Upper lobe of right lung (tissue), 1 donor: Measurements from ENCODE around the gene KRT10. TPM values are rescaled to one million over a fixed set of nuclear protein-coding genes. Genes with fewer than 3 reads are reported as not detected.

ENCODE experiments used
- ATAC-seq: fragments of 200-7000 bp; cut with Tn5 transposase; one replicate; pipeline ENCODE4 v1.9.1; 2020; ENCODE audit warnings: mild to moderate bottlenecking, moderate library complexity
- DNase-seq: peaks from one replicate; pipeline ENCODE4 v3.0.0-alpha.2; 2020
- H3K27ac ChIP-seq: fragments of 200-600 bp; one replicate; pipeline ENCODE4 v1.8.0; 2022
- H3K27me3 ChIP-seq: fragments of 200-600 bp; one replicate; pipeline ENCODE4 v1.8.0; 2022; ENCODE audit warnings: mild to moderate bottlenecking
- H3K36me3 ChIP-seq: fragments of 200-600 bp; one replicate; pipeline ENCODE4 v1.8.0; 2022
- H3K4me1 ChIP-seq: fragments of 200-600 bp; one replicate; pipeline ENCODE4 v1.8.0; 2022
- H3K4me3 ChIP-seq: fragments of 200-600 bp; one replicate; pipeline ENCODE4 v1.8.0; 2022; ENCODE audit warnings: mild to moderate bottlenecking
- H3K9me3 ChIP-seq: fragments of 200-600 bp; one replicate; pipeline ENCODE4 v1.8.0; 2022
- intact Hi-C: fragments of 100-400 bp; cut with DNase I; formaldehyde crosslinking; loops from one replicate; pipeline ENCODE4 v1.11.0; 2022
- total RNA-seq: library from RNA; stranded (reverse); fragmentation: NEBNext Ultra II Directional; extraction: Animal tissue kit (Norgen Biotek cat#: 25700); gene quantifications from one replicate; pipeline ENCODE4 v1.2.1, GENCODE V29; 2021
- TF ChIP-seq, protein P1 (sequence below): fragments of 200-600 bp; IDR thresholded peaks from one replicate; pipeline ENCODE4 v1.8.0; 2022; ENCODE audit warnings: antibody characterized with exemption
- donor health status: DM: no; HTN: yes; CAD: no; lungs with severe emphysema.

KRT10 gene
- total RNA-seq, 1 donor from 2014 or later: 36.8 TPM

- Histone ChIP-seq H3K27me3 (no peaks in the 10 kb centered on the region), H3K4me1 (no peaks in the 10 kb centered on the region), H3K27ac (no peak overlapping the region), H3K36me3 (no peaks in the 10 kb centered on the region), H3K4me3 (no peak overlapping the region), H3K9me3 (no peaks in the 10 kb centered on the region)
- DNase-seq (no peak), ATAC-seq (no peak)
- intact Hi-C loops: no loop called here
- TF ChIP-seq, protein P1, sequence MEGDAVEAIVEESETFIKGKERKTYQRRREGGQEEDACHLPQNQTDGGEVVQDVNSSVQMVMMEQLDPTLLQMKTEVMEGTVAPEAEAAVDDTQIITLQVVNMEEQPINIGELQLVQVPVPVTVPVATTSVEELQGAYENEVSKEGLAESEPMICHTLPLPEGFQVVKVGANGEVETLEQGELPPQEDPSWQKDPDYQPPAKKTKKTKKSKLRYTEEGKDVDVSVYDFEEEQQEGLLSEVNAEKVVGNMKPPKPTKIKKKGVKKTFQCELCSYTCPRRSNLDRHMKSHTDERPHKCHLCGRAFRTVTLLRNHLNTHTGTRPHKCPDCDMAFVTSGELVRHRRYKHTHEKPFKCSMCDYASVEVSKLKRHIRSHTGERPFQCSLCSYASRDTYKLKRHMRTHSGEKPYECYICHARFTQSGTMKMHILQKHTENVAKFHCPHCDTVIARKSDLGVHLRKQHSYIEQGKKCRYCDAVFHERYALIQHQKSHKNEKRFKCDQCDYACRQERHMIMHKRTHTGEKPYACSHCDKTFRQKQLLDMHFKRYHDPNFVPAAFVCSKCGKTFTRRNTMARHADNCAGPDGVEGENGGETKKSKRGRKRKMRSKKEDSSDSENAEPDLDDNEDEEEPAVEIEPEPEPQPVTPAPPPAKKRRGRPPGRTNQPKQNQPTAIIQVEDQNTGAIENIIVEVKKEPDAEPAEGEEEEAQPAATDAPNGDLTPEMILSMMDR: no peak
Measured at GRCh38 chr17:40830085-40830776, 7.8 kb upstream of the KRT10 start.

GRCh38 chr17:40828454-40829044 is 6.1 kb upstream of the KRT10 start:
- H3K9me3 ChIP-seq: no peaks in the 10 kb centered on the region
- no peak overlapping the region for H3K27ac ChIP-seq
- no peaks in the 10 kb centered on the region for H3K4me1 ChIP-seq
- ATAC-seq: no peak
- TF ChIP-seq, protein P1: no peak
- no peak overlapping the region for H3K4me3 ChIP-seq
- intact Hi-C loops: no loop called here
- no peaks in the 10 kb centered on the region for H3K36me3 ChIP-seq
- no peaks in the 10 kb centered on the region for H3K27me3 ChIP-seq
- no peak for DNase-seq

DNA sequence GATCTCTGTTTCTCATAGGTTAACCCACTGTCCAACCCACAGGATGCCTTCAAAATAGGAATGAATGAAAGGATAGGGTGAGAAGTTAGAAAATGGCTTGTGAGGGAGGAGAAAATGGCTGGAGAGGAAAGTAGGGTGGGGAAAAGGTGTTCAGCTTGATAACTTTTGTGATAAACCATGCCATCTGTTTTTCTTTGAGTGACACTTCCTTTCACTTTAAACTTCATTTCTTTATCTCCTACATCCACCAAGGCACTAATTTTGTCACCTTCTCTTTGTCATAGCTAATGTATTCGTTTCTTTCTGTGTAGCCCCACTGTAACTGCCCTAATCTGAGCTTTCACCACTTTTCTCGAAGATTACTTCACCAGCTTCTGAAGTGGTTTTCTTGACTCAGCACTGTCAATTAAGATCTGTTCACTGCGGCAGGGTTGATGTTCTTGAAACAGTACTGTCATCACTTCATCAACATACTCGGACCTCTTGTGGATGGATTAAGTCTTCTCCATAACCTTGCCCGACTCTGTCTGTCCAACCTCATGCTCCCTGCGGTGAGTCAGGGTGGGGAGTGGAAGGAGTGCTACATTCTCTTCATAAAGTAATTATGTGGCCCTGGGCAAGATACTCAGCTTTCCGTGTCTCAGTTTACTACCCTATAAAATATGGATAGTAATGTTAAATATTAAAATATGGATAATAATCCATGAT is 5.5 kb upstream of the KRT10 start:
- H3K36me3 ChIP-seq: no peaks in the 10 kb centered on the region
- H3K4me1 ChIP-seq: no peaks in the 10 kb centered on the region
- DNase-seq: no peak
- TF ChIP-seq, protein P1: no peak
- H3K9me3 ChIP-seq: no peaks in the 10 kb centered on the region
- no peak overlapping the region for H3K27ac ChIP-seq
- intact Hi-C loops: no loop called here
- H3K27me3 ChIP-seq: no peaks in the 10 kb centered on the region
- no peak overlapping the region for H3K4me3 ChIP-seq
- ATAC-seq: no peak

DNA sequence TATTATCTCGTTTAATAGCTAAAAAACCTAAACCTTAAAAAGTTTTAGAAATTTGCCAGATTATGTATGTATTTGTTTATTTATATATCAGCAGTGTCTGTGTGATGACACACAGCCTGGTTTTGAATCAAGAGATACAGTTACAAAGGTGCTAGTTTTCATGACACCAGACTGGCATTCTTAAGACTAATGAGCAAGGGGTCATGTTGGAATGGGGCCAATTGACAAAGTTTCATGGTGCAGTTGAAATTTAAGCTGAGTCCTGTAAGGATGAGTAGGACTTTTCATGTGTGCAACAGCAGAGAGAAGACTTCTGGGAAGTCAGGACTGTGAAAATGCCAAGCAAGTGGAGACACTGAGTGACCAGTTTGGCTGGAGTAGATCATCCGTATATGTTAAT is 3.2 kb upstream of the KRT10 start:
- TF ChIP-seq, protein P1: no peak

DNA sequence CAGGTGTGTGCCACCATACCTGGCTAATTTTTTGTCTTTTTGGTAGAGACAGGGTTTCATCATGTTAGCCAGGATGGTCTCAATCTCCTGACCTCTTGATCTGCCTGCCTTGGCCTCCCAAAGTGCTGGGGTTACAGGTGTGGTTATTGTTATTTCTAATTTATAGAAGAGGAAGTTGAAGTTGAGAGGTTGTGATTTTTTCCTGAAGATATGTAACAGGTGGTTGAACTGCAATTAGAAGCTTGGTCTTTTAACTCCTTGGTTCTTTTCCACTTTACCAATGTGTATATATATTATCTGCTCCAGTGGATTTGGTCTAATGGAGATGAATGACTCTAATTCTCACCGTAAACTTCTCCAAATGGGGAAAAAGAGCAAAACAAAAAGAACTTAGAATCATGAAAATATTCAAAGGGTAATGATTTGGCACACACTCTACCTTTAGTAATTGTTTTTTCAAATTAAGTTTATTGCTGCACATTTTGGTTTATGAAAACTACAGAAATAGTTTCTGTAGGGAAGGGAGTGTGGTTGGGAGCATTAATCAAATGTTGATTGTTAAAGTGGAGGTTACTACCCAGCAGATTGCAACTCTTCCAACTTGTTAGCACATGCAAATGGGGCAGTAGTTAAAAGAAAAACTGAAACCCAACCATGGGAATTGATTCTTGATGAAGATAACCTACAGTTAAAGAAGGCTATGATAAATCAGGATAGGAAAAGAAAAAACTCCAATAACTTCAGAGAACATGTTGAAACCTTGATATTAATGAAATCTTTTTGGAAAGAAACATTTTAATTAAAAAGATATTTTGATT is 1.8 kb upstream of the KRT10 start:
- Histone ChIP-seq H3K36me3 (no peaks in the 10 kb centered on the region), H3K4me3 (no peak overlapping the region), H3K27me3 (no peaks in the 10 kb centered on the region), H3K9me3 (no peaks in the 10 kb centered on the region), H3K4me1 (no peaks in the 10 kb centered on the region), H3K27ac (no peak overlapping the region)
- DNase-seq (no peak), ATAC-seq (no peak)
- intact Hi-C loops: no loop called here
- TF ChIP-seq, protein P1: no peak

More for the DNA sequence above, 3.2 kb upstream of the KRT10 start:
- intact Hi-C loops: no loop called here
- no peaks in the 10 kb centered on the region for H3K27me3 ChIP-seq
- ATAC-seq (no peak), DNase-seq (no peak)
- no peaks in the 10 kb centered on the region for H3K4me1 ChIP-seq
- H3K4me3 ChIP-seq: no peak overlapping the region
- H3K9me3 ChIP-seq: no peaks in the 10 kb centered on the region
- no peak overlapping the region for H3K27ac ChIP-seq
- H3K36me3 ChIP-seq: no peaks in the 10 kb centered on the region
